RWPE1 (cell line): Measurements from ENCODE around the gene LRRC37B.

ENCODE experiments used
- CTCF ChIA-PET: fragments of 350-600 bp; sonication (Branson Sonifier 250); formaldehyde crosslinking; extraction: SDS; loops from one replicate; lab custom pipeline; 2021; lab: Yijun Ruan, JAX
- POLR2A ChIA-PET: fragments of 400-600 bp; formaldehyde crosslinking; extraction: SDS; loops from one replicate; lab custom pipeline; 2020; ENCODE audit warnings: antibody characterized with exemption; ENCODE audit not compliant: low non-redundant PET; lab: Yijun Ruan, JAX
- DNase-seq: peaks from one replicate; pipeline ENCODE4 v3.0.0; 2012; ENCODE audit warnings: low spot score
- H3K27ac ChIP-seq: fragments of 450-650 bp; 2 replicates; pipeline ENCODE4 v1.5.1; 2017
- TF ChIP-seq, protein P1 (sequence below): fragments of 450-650 bp; conservative IDR thresholded peaks from 2 replicates; pipeline ENCODE4 v1.5.1; 2017; ENCODE audit warnings: low read depth, mild to moderate bottlenecking

Gene LRRC37B

GRCh38 chr17:32007463-32008298 is 498 bp downstream of the LRRC37B start:
- POLR2A ChIA-PET, result interaction anchor here (0.6 to 1.5 kb wide), 4 partner anchors 20 to 135 kb away, joined by 3 to 7 read pairs (median 4); partner anchors contain the start of gene RHOT1
- DNase-seq, result peak; percentile 37
- CTCF ChIA-PET, result interaction anchor here (0.6 to 1.1 kb wide), 2 partner anchors 131 to 166 kb away, joined by 3 to 6 read pairs; no protein-coding TSS in a partner anchor

GRCh38 chr17:32009262-32009542 is 2.0 kb downstream of the LRRC37B start:
- POLR2A ChIA-PET, result no interaction called here
- CTCF ChIA-PET, result no interaction called here
- DNase-seq, result no peak
- H3K27ac ChIP-seq, result no peak overlapping the region
- TF ChIP-seq, protein P1, sequence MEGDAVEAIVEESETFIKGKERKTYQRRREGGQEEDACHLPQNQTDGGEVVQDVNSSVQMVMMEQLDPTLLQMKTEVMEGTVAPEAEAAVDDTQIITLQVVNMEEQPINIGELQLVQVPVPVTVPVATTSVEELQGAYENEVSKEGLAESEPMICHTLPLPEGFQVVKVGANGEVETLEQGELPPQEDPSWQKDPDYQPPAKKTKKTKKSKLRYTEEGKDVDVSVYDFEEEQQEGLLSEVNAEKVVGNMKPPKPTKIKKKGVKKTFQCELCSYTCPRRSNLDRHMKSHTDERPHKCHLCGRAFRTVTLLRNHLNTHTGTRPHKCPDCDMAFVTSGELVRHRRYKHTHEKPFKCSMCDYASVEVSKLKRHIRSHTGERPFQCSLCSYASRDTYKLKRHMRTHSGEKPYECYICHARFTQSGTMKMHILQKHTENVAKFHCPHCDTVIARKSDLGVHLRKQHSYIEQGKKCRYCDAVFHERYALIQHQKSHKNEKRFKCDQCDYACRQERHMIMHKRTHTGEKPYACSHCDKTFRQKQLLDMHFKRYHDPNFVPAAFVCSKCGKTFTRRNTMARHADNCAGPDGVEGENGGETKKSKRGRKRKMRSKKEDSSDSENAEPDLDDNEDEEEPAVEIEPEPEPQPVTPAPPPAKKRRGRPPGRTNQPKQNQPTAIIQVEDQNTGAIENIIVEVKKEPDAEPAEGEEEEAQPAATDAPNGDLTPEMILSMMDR, result no peak

More at GRCh38 chr17:32007463-32008298, 498 bp downstream of the LRRC37B start:
- peak overlapping the region; percentile 78 for H3K27ac ChIP-seq
- TF ChIP-seq, protein P1, result peak; percentile 38; the same call in 1 of the 2 replicates

GRCh38 chr17:32010114-32010513 is 2.9 kb downstream of the LRRC37B start:
- H3K27ac ChIP-seq, result no peak overlapping the region
- CTCF ChIA-PET, result no interaction called here
- POLR2A ChIA-PET, result no interaction called here
- no peak for DNase-seq
- TF ChIP-seq, protein P1, result no peak

GRCh38 chr17:32015245-32016013 is 8.2 kb downstream of the LRRC37B start:
- TF ChIP-seq, protein P1, result no peak
- no peak for DNase-seq
- ChIA-PET CTCF (no interaction called here), POLR2A (no interaction called here)
- no peak overlapping the region for H3K27ac ChIP-seq

DNA sequence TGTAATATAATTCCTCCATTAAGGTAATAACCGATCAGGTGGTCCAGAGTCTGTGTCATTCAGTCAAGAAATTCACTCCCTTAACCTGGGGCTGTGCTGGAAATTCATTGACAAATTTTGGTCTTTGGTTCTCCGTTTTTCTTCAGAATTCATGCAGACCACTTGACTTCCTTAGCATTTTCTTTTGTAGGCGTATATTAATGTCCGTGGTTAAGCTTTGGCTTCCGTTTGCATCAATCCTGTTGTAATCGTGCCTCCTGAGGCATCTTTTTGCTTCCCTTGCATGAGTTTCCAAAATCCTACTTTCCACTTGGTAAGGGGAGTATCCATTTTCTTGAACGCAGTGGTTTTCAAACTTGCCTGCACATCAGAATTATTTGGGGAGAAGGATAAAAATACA is 9.0 kb downstream of the LRRC37B start:
- TF ChIP-seq, protein P1, result no peak
- CTCF ChIA-PET, result no interaction called here

GRCh38 chr17:32019228-32019627 is 12.0 kb downstream of the LRRC37B start:
- POLR2A ChIA-PET, result no interaction called here
- DNase-seq, result no peak
- H3K27ac ChIP-seq, result no peak overlapping the region
- TF ChIP-seq, protein P1, result no peak
- CTCF ChIA-PET, result interaction anchor here (0.8 kb wide), 1 partner anchor 13 kb away, joined by 5 read pairs; no protein-coding TSS in a partner anchor

More for the DNA sequence above, 9.0 kb downstream of the LRRC37B start:
- POLR2A ChIA-PET, result no interaction called here
- DNase-seq, result no peak
- no peak overlapping the region for H3K27ac ChIP-seq
